Thymus (tissue), 11 donors: Measurements from ENCODE around the gene TSKU. TPM values are rescaled to one million over a fixed set of nuclear protein-coding genes. Genes with fewer than 3 reads are reported as not detected.

Experiments
- DNase-seq, 9 donors: peaks; one replicate each; pipeline ENCODE4 v3.0.0-alpha.2; 2013; ENCODE audit warnings: low spot score in 9 of 9, low read depth in 6 of 9, missing footprints in 1 of 9
- H3K27ac ChIP-seq, 2 donors: one replicate each; pipeline ENCODE4 v1.5.1; 2013; ENCODE audit warnings: control low read depth in 1 of 2, low read depth in 1 of 2, low read length in 1 of 2, mild to moderate bottlenecking in 1 of 2, moderate library complexity in 1 of 2
- H3K27me3 ChIP-seq, 2 donors: one replicate each; pipeline ENCODE4 v1.5.1; 2013; ENCODE audit warnings: low read length in 1 of 2; ENCODE audit not compliant: control insufficient read depth in 2 of 2, insufficient read depth in 1 of 2
- H3K36me3 ChIP-seq, 2 donors: one replicate each; pipeline ENCODE4 v1.5.1; 2013; ENCODE audit warnings: low read length in 1 of 2, mild to moderate bottlenecking in 1 of 2, moderate library complexity in 1 of 2; ENCODE audit not compliant: control insufficient read depth in 2 of 2, insufficient read depth in 2 of 2
- H3K4me1 ChIP-seq, 2 donors: one replicate each; pipeline ENCODE4 v1.5.1; 2013; ENCODE audit warnings: low read length in 2 of 2; ENCODE audit not compliant: control insufficient read depth in 2 of 2, insufficient read depth in 2 of 2
- H3K4me3 ChIP-seq, 2 donors: one replicate each; pipeline ENCODE4 v1.5.1; 2013; ENCODE audit warnings: low read length in 2 of 2, control low read depth in 1 of 2, mild to moderate bottlenecking in 1 of 2
- H3K9me3 ChIP-seq, 2 donors: one replicate each; pipeline ENCODE4 v1.5.1; 2013; ENCODE audit warnings: low read length in 1 of 2, mild to moderate bottlenecking in 1 of 2; ENCODE audit not compliant: control insufficient read depth in 2 of 2, insufficient read depth in 1 of 2
- WGBS: extraction: QIAGEN DNeasy Blood & Tissue Kit; methylation state at CpG from one replicate; pipeline ENCODE4 v1.1.7; 2013; 5-methylcytosine and 5-hydroxymethylcytosine counted together
- polyA plus RNA-seq: library from polyadenylated mRNA; stranded (reverse); fragments of 200-250 nt; gene quantifications from one replicate; pipeline ENCODE4 v1.2.3, GENCODE V29; 2013
- total RNA-seq: library from RNA; stranded (reverse); fragments of 120-200 nt; gene quantifications from one replicate; pipeline ENCODE4 v1.2.4, GENCODE V29; 2013
- donor health status: healthy.

Gene TSKU
- total and polyA plus RNA-seq, 2 donors, result 2.9 to 11.8 TPM

DNA sequence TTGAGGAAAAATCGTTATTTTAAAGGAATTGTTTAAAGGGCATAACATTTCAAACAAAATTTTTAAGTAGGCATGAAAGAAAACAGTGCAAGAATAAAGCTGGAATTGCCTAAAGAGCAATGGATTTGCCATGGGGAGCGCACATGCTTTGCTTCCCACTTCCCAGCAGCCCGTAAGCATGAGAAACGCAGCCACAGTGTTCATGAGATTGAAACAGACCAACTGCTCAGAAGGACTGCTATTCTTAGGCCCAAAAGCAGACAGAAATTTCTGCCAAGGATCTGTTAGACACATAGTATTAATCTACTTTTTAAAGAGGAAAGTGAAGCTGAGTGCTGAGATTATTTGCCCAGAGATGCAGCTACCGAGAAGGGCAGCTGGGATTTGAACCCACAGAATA, 34.2 kb upstream of the TSKU start:
- H3K27ac ChIP-seq, result no peak overlapping the region
- 93% methylated on average over 5 of the region's 5 CpGs for WGBS
- no peak for DNase-seq

DNA sequence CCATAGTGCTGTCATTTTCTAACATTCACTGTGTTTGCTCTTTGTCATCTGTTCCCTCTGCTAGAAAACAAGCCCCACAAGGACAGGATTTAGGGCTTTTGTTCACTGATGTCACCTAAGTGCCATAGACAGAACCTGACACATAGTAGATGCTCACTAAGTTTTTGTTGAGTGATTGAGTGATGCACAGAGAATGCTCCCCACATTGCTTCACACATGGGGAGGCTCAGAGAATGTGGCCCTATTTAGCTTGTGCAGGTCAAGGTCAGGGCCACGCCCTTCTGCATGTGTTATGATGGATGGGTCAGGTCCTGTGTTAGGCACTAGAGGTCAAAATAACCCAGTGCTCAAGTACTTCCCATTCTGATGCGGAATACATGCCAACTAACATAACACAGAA, 33.1 kb upstream of the TSKU start:
- no peak for DNase-seq
- no peaks in the 10 kb centered on the region for H3K36me3 ChIP-seq
- no peak overlapping the region for H3K4me3 ChIP-seq
- no peaks in the 10 kb centered on the region for H3K9me3 ChIP-seq
- WGBS, result 88% methylated on average over 2 of the region's 2 CpGs
- no peak overlapping the region for H3K27ac ChIP-seq
- H3K4me1 ChIP-seq, result peaks cover 0 to under 1% of the 10 kb centered on the region in 2 donors
- H3K27me3 ChIP-seq, result peaks cover 0 to 12% of the 10 kb centered on the region in 2 donors

More for the DNA sequence above, 34.2 kb upstream of the TSKU start:
- peaks cover 0 to 12% of the 10 kb centered on the region in 2 donors for H3K27me3 ChIP-seq
- H3K4me3 ChIP-seq, result no peak overlapping the region
- H3K9me3 ChIP-seq, result no peaks in the 10 kb centered on the region
- H3K36me3 ChIP-seq, result no peaks in the 10 kb centered on the region
- peaks cover 0 to 2% of the 10 kb centered on the region in 2 donors for H3K4me1 ChIP-seq

DNA sequence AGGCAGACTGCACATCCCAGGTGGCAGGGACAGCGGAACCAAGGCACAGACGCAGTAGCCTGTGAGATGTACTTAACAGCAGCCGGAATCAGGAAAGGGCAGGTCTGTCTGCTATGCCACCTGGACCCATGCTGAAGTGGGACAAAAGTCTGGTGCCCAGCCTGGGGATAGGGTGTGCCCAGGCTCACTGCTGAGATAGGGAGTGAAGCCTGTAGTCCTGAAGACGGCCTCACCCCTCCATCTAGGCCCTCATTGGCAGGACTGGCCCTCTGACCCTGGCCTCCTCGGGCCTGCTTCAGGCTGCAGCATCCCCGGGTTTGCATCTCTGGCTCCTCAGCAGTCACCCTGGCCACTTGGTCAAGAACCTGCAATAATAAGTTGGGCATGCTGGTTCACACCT, 32.4 kb upstream of the TSKU start:
- H3K36me3 ChIP-seq, result no peaks in the 10 kb centered on the region
- no peak overlapping the region for H3K4me3 ChIP-seq
- WGBS, result 98% methylated on average over 6 of the region's 6 CpGs
- H3K27ac ChIP-seq, result no peak overlapping the region
- peaks cover 0 to 12% of the 10 kb centered on the region in 2 donors for H3K27me3 ChIP-seq
- no peak for DNase-seq
- H3K9me3 ChIP-seq, result no peaks in the 10 kb centered on the region
- H3K4me1 ChIP-seq, result no peaks in the 10 kb centered on the region

DNA sequence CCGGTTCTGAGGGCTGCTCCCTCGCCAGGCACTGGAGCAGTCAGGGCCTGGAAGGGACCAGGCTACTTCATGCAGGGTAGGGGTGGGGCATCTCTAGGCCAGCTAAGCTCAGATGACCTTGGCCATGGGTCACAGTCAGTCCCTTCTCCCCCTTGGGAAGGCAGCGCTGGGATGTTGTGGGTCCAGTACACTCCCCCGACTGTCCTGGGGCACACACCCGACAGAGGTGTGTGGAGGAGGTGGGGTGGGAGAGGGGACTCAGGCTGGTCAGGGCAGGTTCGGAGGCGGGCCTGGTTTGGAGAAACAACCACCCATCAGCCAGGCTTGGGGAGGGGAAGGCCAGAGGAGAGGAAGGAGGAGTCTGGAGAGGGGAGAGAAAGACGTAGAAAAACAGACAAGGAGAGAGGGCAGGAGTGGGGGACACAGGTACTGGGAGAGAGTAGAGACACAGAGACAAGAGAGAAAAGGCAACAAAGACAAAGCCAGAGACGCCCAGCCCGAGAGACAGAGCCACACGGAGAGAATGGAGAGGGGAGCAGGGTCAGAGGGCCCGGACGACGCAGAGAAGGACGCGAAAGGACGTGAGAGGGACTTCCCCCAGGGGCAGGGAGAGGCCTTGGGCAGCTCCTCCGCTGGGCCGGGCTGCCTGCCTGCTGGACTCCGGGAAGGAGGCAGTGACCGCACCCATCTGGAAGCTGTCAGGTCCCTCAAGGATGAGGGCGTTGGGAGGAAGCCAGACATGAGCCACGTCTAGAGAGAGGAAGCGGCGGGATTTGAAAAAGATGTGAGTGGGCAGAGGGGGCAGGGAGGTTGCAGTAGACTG, 30.6 kb upstream of the TSKU start:
- no peaks in the 10 kb centered on the region for H3K4me1 ChIP-seq
- DNase-seq, result no peak
- no peak overlapping the region for H3K27ac ChIP-seq
- H3K27me3 ChIP-seq, result peaks cover 0 to 12% of the 10 kb centered on the region in 2 donors
- WGBS, result 83% methylated on average over 25 of the region's 25 CpGs
- no peak overlapping the region for H3K4me3 ChIP-seq
- H3K9me3 ChIP-seq, result no peaks in the 10 kb centered on the region
- no peaks in the 10 kb centered on the region for H3K36me3 ChIP-seq

DNA sequence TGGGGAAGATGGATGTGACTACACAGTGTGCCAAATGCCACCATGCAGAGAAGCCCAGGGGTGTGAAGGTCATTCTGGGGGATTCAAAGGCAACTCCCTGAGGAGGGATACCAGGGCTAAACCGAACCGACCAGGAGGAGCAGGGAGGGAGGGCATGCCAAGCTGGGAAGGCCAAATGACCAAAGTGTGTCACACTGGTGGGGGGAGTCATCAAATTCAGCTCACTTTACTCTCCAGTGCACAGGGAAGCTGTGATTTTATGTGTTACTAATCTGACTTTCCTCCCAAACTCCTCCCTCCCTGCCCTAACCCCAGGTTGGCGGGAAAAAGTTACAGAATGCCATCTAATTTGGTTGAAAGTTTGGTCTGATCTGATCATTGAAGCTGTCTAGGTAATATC, 29.7 kb upstream of the TSKU start:
- Histone ChIP-seq H3K27ac (no peak overlapping the region), H3K4me1 (no peaks in the 10 kb centered on the region), H3K36me3 (no peaks in the 10 kb centered on the region), H3K27me3 (peaks cover 0 to 10% of the 10 kb centered on the region in 2 donors), H3K9me3 (no peaks in the 10 kb centered on the region), H3K4me3 (no peak overlapping the region)
- no peak for DNase-seq
- WGBS, result 91% methylated on average over 3 of the region's 3 CpGs

DNA sequence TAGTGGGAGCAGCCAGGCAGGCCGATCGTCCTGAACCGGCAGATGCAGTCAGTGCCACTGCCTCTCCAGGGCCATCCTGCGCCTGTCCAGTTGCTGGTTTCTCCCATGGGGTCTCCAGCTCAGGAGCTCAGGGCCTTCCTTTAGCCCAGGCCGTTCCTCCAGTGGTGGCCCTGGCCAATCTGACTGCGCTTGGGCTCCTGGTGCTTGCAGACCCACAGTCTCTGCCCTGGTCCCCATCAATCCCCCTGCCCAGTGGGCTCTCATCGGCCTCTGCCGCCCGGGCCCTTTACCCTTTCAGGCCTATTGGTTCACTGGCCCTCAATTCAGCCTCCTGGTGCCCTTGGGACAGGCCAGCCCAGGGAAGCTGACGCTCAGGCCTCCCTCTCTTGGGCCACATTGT, 29.2 kb upstream of the TSKU start:
- H3K4me1 ChIP-seq, result no peaks in the 10 kb centered on the region
- H3K27ac ChIP-seq, result no peak overlapping the region
- WGBS, result 94% methylated on average over 10 of the region's 10 CpGs
- peaks cover 0 to 10% of the 10 kb centered on the region in 2 donors for H3K27me3 ChIP-seq
- DNase-seq, result no peak
- H3K9me3 ChIP-seq, result no peaks in the 10 kb centered on the region
- no peaks in the 10 kb centered on the region for H3K36me3 ChIP-seq
- no peak overlapping the region for H3K4me3 ChIP-seq

DNA sequence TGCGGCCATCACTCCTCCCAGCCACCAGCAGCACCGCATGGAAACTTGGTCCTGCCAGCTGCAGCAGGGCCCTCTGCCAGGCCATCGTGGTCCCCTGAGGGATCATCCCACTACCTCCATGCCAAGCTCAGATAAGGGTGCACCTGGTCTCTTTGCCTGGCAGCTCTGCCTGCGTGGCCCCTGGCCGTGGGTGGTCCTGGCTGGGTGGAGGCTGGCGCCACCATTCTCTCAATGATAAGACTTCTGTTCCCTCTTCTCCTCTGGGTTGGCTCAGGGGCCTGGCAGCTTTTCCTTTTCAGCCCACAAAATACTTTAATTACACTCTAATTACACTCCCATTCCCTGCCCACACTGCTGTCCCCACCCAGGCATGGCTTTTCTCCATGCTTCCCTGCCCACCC, 26.8 kb upstream of the TSKU start:
- Histone ChIP-seq H3K4me1 (no peaks in the 10 kb centered on the region), H3K27me3 (peaks cover 0 to 10% of the 10 kb centered on the region in 2 donors), H3K27ac (no peak overlapping the region), H3K36me3 (no peaks in the 10 kb centered on the region), H3K9me3 (no peaks in the 10 kb centered on the region), H3K4me3 (no peak overlapping the region)
- DNase-seq, result no peak
- WGBS, result 70% methylated on average over 6 of the region's 6 CpGs

DNA sequence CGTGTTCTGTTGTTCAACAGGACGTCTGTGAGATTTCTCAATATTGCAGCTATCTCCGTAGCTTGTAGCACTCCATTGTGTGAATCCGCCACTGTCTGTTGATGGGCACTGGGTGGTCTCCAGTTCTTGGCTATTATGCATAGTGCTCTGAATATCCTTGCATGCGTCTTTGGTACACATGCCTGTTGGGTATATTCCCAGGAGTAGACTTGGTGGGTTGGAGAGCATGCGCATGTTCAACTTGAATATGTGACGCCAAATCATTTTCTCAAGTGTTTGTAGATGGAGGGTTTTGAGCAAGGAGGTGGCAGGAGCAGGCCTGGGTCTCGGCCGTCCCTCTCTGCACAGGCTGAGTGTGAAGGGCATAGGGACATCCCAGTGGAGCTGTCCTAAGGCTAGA, 24.8 kb upstream of the TSKU start:
- DNase-seq, result no peak
- Histone ChIP-seq H3K27me3 (no peaks in the 10 kb centered on the region), H3K27ac (no peak overlapping the region), H3K36me3 (no peaks in the 10 kb centered on the region), H3K4me3 (no peak overlapping the region), H3K9me3 (no peaks in the 10 kb centered on the region), H3K4me1 (no peaks in the 10 kb centered on the region)
- WGBS, result 97% methylated on average over 9 of the region's 9 CpGs

DNA sequence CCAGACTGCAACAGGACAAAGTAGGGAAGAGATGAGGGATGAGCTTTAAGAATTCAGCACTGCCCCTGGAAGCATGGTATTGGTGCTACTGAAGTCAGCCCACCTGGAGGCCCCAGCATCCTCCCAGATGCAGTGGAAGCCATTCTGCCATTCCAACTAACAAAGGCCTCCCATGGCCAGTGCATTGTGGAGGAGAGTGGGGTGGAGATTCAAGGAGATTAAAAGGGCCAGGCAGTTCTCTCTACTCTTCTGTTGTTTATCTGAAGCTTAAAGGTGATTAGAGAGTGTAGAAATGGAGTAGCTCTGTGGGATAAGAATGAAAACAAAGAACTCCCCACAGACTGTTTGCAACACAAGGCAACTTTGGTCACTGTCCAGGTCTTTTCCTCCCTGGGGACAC, 24.1 kb upstream of the TSKU start:
- no peaks in the 10 kb centered on the region for H3K27me3 ChIP-seq
- no peak overlapping the region for H3K4me3 ChIP-seq
- DNase-seq, result no peak
- no peaks in the 10 kb centered on the region for H3K9me3 ChIP-seq
- H3K36me3 ChIP-seq, result no peaks in the 10 kb centered on the region
- H3K4me1 ChIP-seq, result no peaks in the 10 kb centered on the region
- no peak overlapping the region for H3K27ac ChIP-seq
